ENCODE measurements around the gene ARID3A.

The ARID3A gene

DNA sequence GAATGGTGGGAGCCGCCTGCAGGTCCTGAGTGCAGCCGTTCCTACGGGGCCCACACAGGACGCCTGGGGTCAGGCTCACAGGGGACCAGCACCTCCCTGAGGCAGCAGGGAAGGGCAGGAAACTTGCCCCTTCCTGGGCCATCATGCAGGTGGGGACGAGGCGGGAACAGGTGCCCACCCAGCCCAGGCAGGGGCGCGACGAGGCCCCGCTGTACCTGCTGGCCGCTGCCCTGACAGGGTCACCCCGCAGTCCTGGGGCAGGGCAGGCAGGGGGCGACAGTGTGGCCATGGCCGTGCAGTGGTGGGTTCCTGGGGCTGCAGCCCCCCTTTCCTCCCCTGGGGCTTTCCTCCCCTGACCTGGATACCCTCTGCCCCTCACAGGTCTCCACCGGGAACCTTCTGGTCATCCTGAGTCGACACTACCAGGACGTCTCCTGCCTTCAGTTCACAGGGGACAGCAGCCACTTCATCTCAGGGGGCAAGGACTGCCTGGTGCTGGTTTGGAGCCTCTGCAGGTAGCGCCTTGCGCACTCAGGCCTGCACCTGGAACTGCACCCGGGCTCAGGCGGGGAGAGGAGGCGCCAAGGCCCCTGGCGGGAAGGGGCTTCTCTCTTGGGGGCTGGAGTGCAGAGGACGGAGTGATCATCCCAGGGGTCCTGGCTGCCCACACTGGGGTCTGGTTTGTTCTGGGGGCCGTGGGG, 63.7 kb downstream of the ARID3A start:
- Histone ChIP-seq H2AFZ (ENCODE audit: low read depth) (no peak overlapping the region), H3K4me1 (ENCODE audit: low read depth, poor library complexity, severe bottlenecking) (peaks cover 5% of the 10 kb centered on the region), H3K27ac (no peak overlapping the region), H3K27me3 (ENCODE audit: insufficient read depth, low read depth) (no peaks in the 10 kb centered on the region), H3K4me2 (no peak overlapping the region), H3K4me3 (IDR thresholded peaks at IDR 0.05; ENCODE audit: insufficient read depth, low read depth, low read length) (no peak overlapping the region), H4K20me1 (ENCODE audit: insufficient read depth) (no peaks in the 10 kb centered on the region), H3K36me3 (ENCODE audit: insufficient read depth) (no peaks in the 10 kb centered on the region), H3K9ac (no peak overlapping the region), H3K79me2 (ENCODE audit: insufficient read depth, low read depth) (peaks cover 13% of the 10 kb centered on the region; the same call in 1 of the 2 replicates)
- TF ChIP-seq, protein P1, sequence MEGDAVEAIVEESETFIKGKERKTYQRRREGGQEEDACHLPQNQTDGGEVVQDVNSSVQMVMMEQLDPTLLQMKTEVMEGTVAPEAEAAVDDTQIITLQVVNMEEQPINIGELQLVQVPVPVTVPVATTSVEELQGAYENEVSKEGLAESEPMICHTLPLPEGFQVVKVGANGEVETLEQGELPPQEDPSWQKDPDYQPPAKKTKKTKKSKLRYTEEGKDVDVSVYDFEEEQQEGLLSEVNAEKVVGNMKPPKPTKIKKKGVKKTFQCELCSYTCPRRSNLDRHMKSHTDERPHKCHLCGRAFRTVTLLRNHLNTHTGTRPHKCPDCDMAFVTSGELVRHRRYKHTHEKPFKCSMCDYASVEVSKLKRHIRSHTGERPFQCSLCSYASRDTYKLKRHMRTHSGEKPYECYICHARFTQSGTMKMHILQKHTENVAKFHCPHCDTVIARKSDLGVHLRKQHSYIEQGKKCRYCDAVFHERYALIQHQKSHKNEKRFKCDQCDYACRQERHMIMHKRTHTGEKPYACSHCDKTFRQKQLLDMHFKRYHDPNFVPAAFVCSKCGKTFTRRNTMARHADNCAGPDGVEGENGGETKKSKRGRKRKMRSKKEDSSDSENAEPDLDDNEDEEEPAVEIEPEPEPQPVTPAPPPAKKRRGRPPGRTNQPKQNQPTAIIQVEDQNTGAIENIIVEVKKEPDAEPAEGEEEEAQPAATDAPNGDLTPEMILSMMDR (conservative IDR thresholded peaks at IDR 0.05; ENCODE audit: low read depth, low read length): peak; percentile 41

DNA sequence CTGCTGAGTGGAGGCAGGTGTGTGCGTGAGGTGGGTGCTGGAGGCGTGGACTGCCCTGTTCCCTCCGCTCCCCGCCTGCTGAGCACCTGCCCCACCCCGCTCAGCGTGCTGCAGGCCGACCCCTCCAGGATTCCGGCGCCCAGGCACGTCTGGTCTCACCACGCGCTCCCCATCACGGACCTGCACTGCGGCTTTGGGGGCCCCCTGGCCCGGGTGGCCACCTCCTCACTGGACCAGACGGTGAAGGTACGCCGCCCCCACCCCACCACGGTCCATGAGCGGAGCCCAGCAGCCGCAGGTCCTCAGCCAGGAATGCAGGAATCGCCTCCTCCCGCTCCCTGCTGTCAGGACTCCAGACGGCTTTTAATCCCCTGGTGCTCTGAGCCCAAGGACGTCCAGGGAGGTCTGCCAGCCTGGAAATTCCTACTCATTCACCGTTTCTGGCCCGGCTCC, 64.3 kb downstream of the ARID3A start:
- Histone ChIP-seq H4K20me1 (ENCODE audit: insufficient read depth) (no peaks in the 10 kb centered on the region), H3K9ac (no peak overlapping the region)

DNA sequence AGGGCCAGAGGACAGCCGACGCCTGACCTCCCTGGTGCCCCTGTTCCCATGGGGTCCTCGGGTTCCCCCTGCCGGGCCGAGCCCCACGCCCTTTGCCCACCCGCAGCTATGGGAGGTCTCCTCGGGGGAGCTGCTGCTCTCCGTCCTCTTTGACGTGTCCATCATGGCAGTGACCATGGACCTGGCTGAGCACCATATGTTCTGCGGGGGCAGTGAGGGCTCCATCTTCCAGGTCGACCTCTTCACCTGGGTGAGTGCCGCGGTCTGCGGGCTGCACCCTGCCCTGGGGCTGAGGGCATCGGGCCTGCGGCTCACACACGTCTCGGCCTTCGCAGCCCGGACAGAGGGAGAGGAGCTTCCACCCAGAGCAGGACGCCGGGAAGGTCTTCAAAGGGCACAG, 64.9 kb downstream of the ARID3A start:
- H3K4me2 ChIP-seq: no peak overlapping the region
- H3K27ac ChIP-seq: no peak overlapping the region
- H3K4me3 ChIP-seq (IDR thresholded peaks at IDR 0.05; ENCODE audit: insufficient read depth, low read depth, low read length): no peak overlapping the region
- TF ChIP-seq, protein P1 (conservative IDR thresholded peaks at IDR 0.05; ENCODE audit: low read depth, low read length): no peak
- peaks cover 7% of the 10 kb centered on the region for H3K4me1 ChIP-seq (ENCODE audit: low read depth, poor library complexity, severe bottlenecking)
- H3K36me3 ChIP-seq (ENCODE audit: insufficient read depth): no peaks in the 10 kb centered on the region
- no peaks in the 10 kb centered on the region for H3K27me3 ChIP-seq (ENCODE audit: insufficient read depth, low read depth)
- no peak overlapping the region for H2AFZ ChIP-seq (ENCODE audit: low read depth)
- no peaks in the 10 kb centered on the region for H4K20me1 ChIP-seq (ENCODE audit: insufficient read depth)
- 0 out of 2 replicates have a peak, but pooled peaks cover under 1% of the 10 kb centered on the region for H3K79me2 ChIP-seq (ENCODE audit: insufficient read depth, low read depth)
- H3K9ac ChIP-seq: no peak overlapping the region

More for the DNA sequence above, 64.3 kb downstream of the ARID3A start:
- Histone ChIP-seq H3K27me3 (ENCODE audit: insufficient read depth, low read depth) (no peaks in the 10 kb centered on the region), H3K36me3 (ENCODE audit: insufficient read depth) (no peaks in the 10 kb centered on the region), H3K27ac (no peak overlapping the region), H3K79me2 (ENCODE audit: insufficient read depth, low read depth) (peaks cover 6% of the 10 kb centered on the region; the same call in 1 of the 2 replicates), H3K4me2 (no peak overlapping the region), H3K4me1 (ENCODE audit: low read depth, poor library complexity, severe bottlenecking) (peaks cover 3% of the 10 kb centered on the region), H2AFZ (ENCODE audit: low read depth) (no peak overlapping the region), H3K4me3 (IDR thresholded peaks at IDR 0.05; ENCODE audit: insufficient read depth, low read depth, low read length) (no peak overlapping the region)
- TF ChIP-seq, protein P1 (conservative IDR thresholded peaks at IDR 0.05; ENCODE audit: low read depth, low read length): no peak

DNA sequence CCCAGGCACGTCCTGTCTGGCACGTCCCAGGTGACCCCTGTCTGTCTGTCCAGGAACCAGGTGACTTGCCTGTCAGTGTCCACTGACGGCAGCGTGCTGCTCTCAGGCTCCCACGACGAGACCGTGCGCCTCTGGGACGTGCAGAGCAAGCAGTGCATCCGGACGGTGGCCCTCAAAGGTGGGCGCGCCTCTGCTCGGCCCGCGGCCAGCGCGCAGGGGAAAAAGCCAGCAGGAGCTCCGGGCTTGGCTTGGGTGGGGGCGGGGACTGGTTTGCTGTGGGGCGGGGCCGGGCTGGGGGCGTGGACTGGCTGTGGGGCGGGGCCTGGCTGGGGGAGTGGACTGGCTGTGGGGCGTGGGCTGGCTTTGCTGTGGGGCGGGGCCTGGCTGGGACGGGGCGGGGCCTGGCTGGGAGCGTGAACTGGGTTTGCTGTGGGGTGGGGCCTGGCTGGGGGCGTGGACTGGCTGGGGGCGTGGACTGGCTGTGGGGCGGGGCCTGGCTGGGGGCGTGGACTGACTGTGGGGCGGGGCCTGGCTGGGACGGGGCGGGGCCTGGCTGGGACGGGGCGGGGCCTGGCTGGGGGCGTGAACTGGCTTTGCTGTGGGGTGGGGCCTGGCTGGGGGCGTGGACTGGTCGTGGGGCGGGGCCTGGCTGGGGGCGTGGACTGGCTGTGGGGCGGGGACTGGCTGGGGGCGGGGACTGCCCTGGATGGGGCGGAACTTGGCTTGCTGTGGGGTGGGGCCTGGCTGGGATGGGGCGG, 65.5 kb downstream of the ARID3A start:
- no peak overlapping the region for H3K4me3 ChIP-seq (IDR thresholded peaks at IDR 0.05; ENCODE audit: insufficient read depth, low read depth, low read length)
- H3K79me2 ChIP-seq (ENCODE audit: insufficient read depth, low read depth): no peaks in the 10 kb centered on the region
- H3K4me1 ChIP-seq (ENCODE audit: low read depth, poor library complexity, severe bottlenecking): peaks cover 13% of the 10 kb centered on the region
- H2AFZ ChIP-seq (ENCODE audit: low read depth): no peak overlapping the region
- no peak overlapping the region for H3K4me2 ChIP-seq
- no peaks in the 10 kb centered on the region for H4K20me1 ChIP-seq (ENCODE audit: insufficient read depth)
- no peaks in the 10 kb centered on the region for H3K27me3 ChIP-seq (ENCODE audit: insufficient read depth, low read depth)
- no peak overlapping the region for H3K27ac ChIP-seq
- no peak overlapping the region for H3K9ac ChIP-seq
- TF ChIP-seq, protein P1 (conservative IDR thresholded peaks at IDR 0.05; ENCODE audit: low read depth, low read length): no peak
- no peaks in the 10 kb centered on the region for H3K36me3 ChIP-seq (ENCODE audit: insufficient read depth)

Data from KMS-11 (cell line).